ENCODE data around the gene PPP1R10. TPM values are rescaled to one million over a fixed set of nuclear protein-coding genes. Genes with fewer than 3 reads are reported as not detected.
"Not testable (repeated sequence)": the region's sequence is repeated elsewhere in the genome, so short reads cannot be mapped to it uniquely, and the experiment has no call there.

Gene PPP1R10
- 10 to 100 TPM; 26.0 to 56.9 TPM for total RNA-seq
- 10 to 100 TPM; 45.2 to 46.6 TPM for polyA plus RNA-seq (ENCODE audit: insufficient read length in 2 of 2)
- long read RNA-seq, donor 1, result 0 reads
- long read RNA-seq, donor 2, partial matches to known transcripts, result 15 of 16 reads
- long read RNA-seq, donor 2, other reads (novel, unspliced or antisense), result 0 of 16 reads
- long read RNA-seq, donor 3, partial matches to known transcripts, result 12 of 12 reads
- long read RNA-seq, donor 3, other reads (novel, unspliced or antisense), result 0 of 12 reads
- long read RNA-seq, donor 4, partial matches to known transcripts, result 333 of 341 reads
- long read RNA-seq, donor 4, other reads (novel, unspliced or antisense), result 7 of 341 reads

- 0% methylated on average over 35 of the region's 40 CpGs for WGBS (ENCODE audit: insufficient coverage)
- H3K4me1 ChIP-seq (ENCODE audit: control insufficient read depth, insufficient read depth, low read length), result peaks cover 9% of the 10 kb centered on the region
- peak within 1 kb of the TSS; percentile 99 for H3K27ac ChIP-seq (ENCODE audit: low read depth, low read length)
- no peaks in the 10 kb centered on the region for H3K9me3 ChIP-seq (ENCODE audit: control insufficient read depth, insufficient read depth, low read length)
- no peaks in the 10 kb centered on the region for H3K27me3 ChIP-seq (ENCODE audit: control insufficient read depth, insufficient read depth, low read length)
- DNase-seq (ENCODE audit: low read depth in 4 of 6, low spot score in 6 of 6), result peak; percentile 31 to 100 (median 100)
- peaks cover 28% of the 10 kb centered on the region for H3K36me3 ChIP-seq (ENCODE audit: control insufficient read depth, insufficient read depth, low read length)
- H3K4me3 ChIP-seq (ENCODE audit: low read depth, low read length), result peak within 1 kb of the TSS; percentile 96
Observed at GRCh38 chr6:30616811-30617564, at the start of gene PPP1R10. PPP1R10 (minus strand) TSS chr6:30617243; CDS start chr6:30609944, 7,299 bp downstream.

- WGBS (ENCODE audit: insufficient coverage), result 100% methylated on average over 1 of the region's 2 CpGs
- H3K4me1 ChIP-seq (ENCODE audit: control insufficient read depth, insufficient read depth, low read length); DNase-seq (ENCODE audit: low read depth in 4 of 6, low spot score in 6 of 6); H3K9me3 ChIP-seq (ENCODE audit: control insufficient read depth, insufficient read depth, low read length); H3K4me3 ChIP-seq (ENCODE audit: low read depth, low read length); H3K27ac ChIP-seq (ENCODE audit: low read depth, low read length); H3K27me3 ChIP-seq (ENCODE audit: control insufficient read depth, insufficient read depth, low read length): not testable (repeated sequence)
- peaks cover 81% of the 10 kb centered on the region for H3K36me3 ChIP-seq (ENCODE audit: control insufficient read depth, insufficient read depth, low read length)
Observed at GRCh38 chr6:30666300-30666699, 49.3 kb upstream of the PPP1R10 start.

GRCh38 chr6:30664994-30665767 lies 48.1 kb upstream of the PPP1R10 start:
- no peak overlapping the region for H3K4me3 ChIP-seq (ENCODE audit: low read depth, low read length)
- 94% methylated on average over 26 of the region's 34 CpGs for WGBS (ENCODE audit: insufficient coverage)

GRCh38 chr6:30657922-30658321 lies 40.9 kb upstream of the PPP1R10 start:
- not testable (repeated sequence) for H3K27ac ChIP-seq (ENCODE audit: low read depth, low read length); H3K9me3 ChIP-seq (ENCODE audit: control insufficient read depth, insufficient read depth, low read length); H3K27me3 ChIP-seq (ENCODE audit: control insufficient read depth, insufficient read depth, low read length); H3K4me1 ChIP-seq (ENCODE audit: control insufficient read depth, insufficient read depth, low read length); DNase-seq (ENCODE audit: low read depth in 4 of 6, low spot score in 6 of 6); H3K4me3 ChIP-seq (ENCODE audit: low read depth, low read length)
- peaks cover 95% of the 10 kb centered on the region for H3K36me3 ChIP-seq (ENCODE audit: control insufficient read depth, insufficient read depth, low read length)
- WGBS (ENCODE audit: insufficient coverage), result 92% methylated on average over 4 of the region's 5 CpGs

More at GRCh38 chr6:30664994-30665767, 48.1 kb upstream of the PPP1R10 start:
- Histone ChIP-seq H3K27me3 (ENCODE audit: control insufficient read depth, insufficient read depth, low read length) (no peaks in the 10 kb centered on the region), H3K36me3 (ENCODE audit: control insufficient read depth, insufficient read depth, low read length) (peaks cover 78% of the 10 kb centered on the region), H3K4me1 (ENCODE audit: control insufficient read depth, insufficient read depth, low read length) (peaks cover 3% of the 10 kb centered on the region), H3K27ac (ENCODE audit: low read depth, low read length) (no peak overlapping the region), H3K9me3 (ENCODE audit: control insufficient read depth, insufficient read depth, low read length) (no peaks in the 10 kb centered on the region)
- DNase-seq (ENCODE audit: low read depth in 4 of 6, low spot score in 6 of 6), result no peak

- Histone ChIP-seq H3K27ac (ENCODE audit: low read depth, low read length) (no peak overlapping the region), H3K4me3 (ENCODE audit: low read depth, low read length) (no peak overlapping the region), H3K27me3 (ENCODE audit: control insufficient read depth, insufficient read depth, low read length) (no peaks in the 10 kb centered on the region), H3K9me3 (ENCODE audit: control insufficient read depth, insufficient read depth, low read length) (no peaks in the 10 kb centered on the region), H3K36me3 (ENCODE audit: control insufficient read depth, insufficient read depth, low read length) (peaks cover 94% of the 10 kb centered on the region), H3K4me1 (ENCODE audit: control insufficient read depth, insufficient read depth, low read length) (peaks cover 3% of the 10 kb centered on the region)
- no peak for DNase-seq (ENCODE audit: low read depth in 4 of 6, low spot score in 6 of 6)
Observed at GRCh38 chr6:30657454-30657853, 40.4 kb upstream of the PPP1R10 start.

- WGBS (ENCODE audit: insufficient coverage), result 85% methylated on average over 7 of the region's 7 CpGs
Observed at GRCh38 chr6:30656513-30656912, 39.5 kb upstream of the PPP1R10 start.

GRCh38 chr6:30655743-30656094 lies 38.7 kb upstream of the PPP1R10 start:
- H3K9me3 ChIP-seq (ENCODE audit: control insufficient read depth, insufficient read depth, low read length), result no peaks in the 10 kb centered on the region
- H3K27ac ChIP-seq (ENCODE audit: low read depth, low read length), result no peak overlapping the region
- WGBS (ENCODE audit: insufficient coverage), result 93% methylated on average over 3 of the region's 3 CpGs
- peaks cover 93% of the 10 kb centered on the region for H3K36me3 ChIP-seq (ENCODE audit: control insufficient read depth, insufficient read depth, low read length)
- no peaks in the 10 kb centered on the region for H3K27me3 ChIP-seq (ENCODE audit: control insufficient read depth, insufficient read depth, low read length)
- DNase-seq (ENCODE audit: low read depth in 4 of 6, low spot score in 6 of 6), result no peak
- no peaks in the 10 kb centered on the region for H3K4me1 ChIP-seq (ENCODE audit: control insufficient read depth, insufficient read depth, low read length)
- no peak overlapping the region for H3K4me3 ChIP-seq (ENCODE audit: low read depth, low read length)

More at GRCh38 chr6:30656513-30656912, 39.5 kb upstream of the PPP1R10 start:
- H3K4me3 ChIP-seq (ENCODE audit: low read depth, low read length), result no peak overlapping the region
- no peaks in the 10 kb centered on the region for H3K9me3 ChIP-seq (ENCODE audit: control insufficient read depth, insufficient read depth, low read length)
- H3K36me3 ChIP-seq (ENCODE audit: control insufficient read depth, insufficient read depth, low read length), result peaks cover 94% of the 10 kb centered on the region
- DNase-seq (ENCODE audit: low read depth in 4 of 6, low spot score in 6 of 6), result no peak
- no peaks in the 10 kb centered on the region for H3K27me3 ChIP-seq (ENCODE audit: control insufficient read depth, insufficient read depth, low read length)
- H3K27ac ChIP-seq (ENCODE audit: low read depth, low read length), result no peak overlapping the region
- peaks cover under 1% of the 10 kb centered on the region for H3K4me1 ChIP-seq (ENCODE audit: control insufficient read depth, insufficient read depth, low read length)

GRCh38 chr6:30654798-30655742 lies 38.0 kb upstream of the PPP1R10 start:
- no peak for DNase-seq (ENCODE audit: low read depth in 4 of 6, low spot score in 6 of 6)
- H3K27me3 ChIP-seq (ENCODE audit: control insufficient read depth, insufficient read depth, low read length), result no peaks in the 10 kb centered on the region
- H3K36me3 ChIP-seq (ENCODE audit: control insufficient read depth, insufficient read depth, low read length), result peaks cover 94% of the 10 kb centered on the region
- no peaks in the 10 kb centered on the region for H3K9me3 ChIP-seq (ENCODE audit: control insufficient read depth, insufficient read depth, low read length)
- no peak overlapping the region for H3K27ac ChIP-seq (ENCODE audit: low read depth, low read length)
- 89% methylated on average over 11 of the region's 19 CpGs for WGBS (ENCODE audit: insufficient coverage)
- no peak overlapping the region for H3K4me3 ChIP-seq (ENCODE audit: low read depth, low read length)
- no peaks in the 10 kb centered on the region for H3K4me1 ChIP-seq (ENCODE audit: control insufficient read depth, insufficient read depth, low read length)

GRCh38 chr6:30651143-30651542 lies 34.1 kb upstream of the PPP1R10 start:
- peaks cover 13% of the 10 kb centered on the region for H3K4me1 ChIP-seq (ENCODE audit: control insufficient read depth, insufficient read depth, low read length)
- peaks cover 64% of the 10 kb centered on the region for H3K36me3 ChIP-seq (ENCODE audit: control insufficient read depth, insufficient read depth, low read length)
- H3K4me3 ChIP-seq (ENCODE audit: low read depth, low read length), result no peak overlapping the region
- no peak overlapping the region for H3K27ac ChIP-seq (ENCODE audit: low read depth, low read length)
- DNase-seq (ENCODE audit: low read depth in 4 of 6, low spot score in 6 of 6), result no peak
- 90% methylated on average over 6 of the region's 12 CpGs for WGBS (ENCODE audit: insufficient coverage)
- H3K27me3 ChIP-seq (ENCODE audit: control insufficient read depth, insufficient read depth, low read length), result no peaks in the 10 kb centered on the region
- H3K9me3 ChIP-seq (ENCODE audit: control insufficient read depth, insufficient read depth, low read length), result no peaks in the 10 kb centered on the region

Data from spinal cord (tissue), 10 donors.